GM12878 (cell line): ENCODE measurements around the gene PERM1. TPM values are rescaled to one million over a fixed set of nuclear protein-coding genes. Genes with fewer than 3 reads are reported as not detected.

Experiments
- ATAC-seq: fragments of 200-7000 bp; cut with Tn5 transposase; 3 replicates; pipeline ENCODE4 v1.9.1; 2020; ENCODE audit warnings: mild to moderate bottlenecking, moderate library complexity
- BruUV-seq: library from RNA; stranded (reverse); fragments of 400-500 nt; replicated peaks from 2 replicates; lab custom pipeline; 2021; lab: Mats Ljungman, UMichigan
- CTCF ChIA-PET: fragments of 300-600 bp; sonication (Branson Sonifier 250); formaldehyde crosslinking; extraction: SDS; loops from one replicate; lab custom pipeline; 2021; ENCODE audit warnings: inconsistent platforms; lab: Yijun Ruan, JAX
- POLR2A ChIA-PET: fragments of 350-600 bp; formaldehyde crosslinking; extraction: SDS; loops from one replicate; lab custom pipeline; 2021; ENCODE audit warnings: inconsistent platforms; lab: Charles Lee
- RAD21 ChIA-PET: fragments of 300-600 bp; sonication (Branson Sonifier 250); formaldehyde crosslinking; loops from one replicate; lab custom pipeline; 2023; ENCODE audit warnings: antibody characterized with exemption; ENCODE audit not compliant: unreplicated experiment; lab: Charles Lee
- SMC1A ChIA-PET: fragments of 300-600 bp; sonication (Branson Sonifier 250); formaldehyde crosslinking; loops from one replicate; lab custom pipeline; 2023; ENCODE audit not compliant: unreplicated experiment, uncharacterized antibody; lab: Charles Lee
- DNase-seq: peaks from one replicate; pipeline ENCODE4 v3.0.0-alpha.2; 2011; ENCODE audit warnings: low read depth, low spot score
- FAIRE-seq: peaks from 3 replicates; lab custom pipeline; 2011; peaks lifted over from hg19 to GRCh38; lab: Jason Lieb, UNC
- H2AFZ ChIP-seq: 2 replicates; pipeline ENCODE4 v1.6.0; 2011; ENCODE audit warnings: low read depth, low read length, control low read depth; ENCODE audit not compliant: control insufficient read depth
- H3K27ac ChIP-seq: 2 replicates; pipeline ENCODE4 v1.5.1; 2011; ENCODE audit warnings: control low read depth; ENCODE audit not compliant: control insufficient read depth, insufficient read depth
- H3K27me3 ChIP-seq, 2 experiments: replicated peaks in 1 of 2; 2 replicates each; pipeline versions ENCODE4 v1.6.0 to v1.6.1; 2011; ENCODE audit warnings: low read length in 1 of 2; ENCODE audit not compliant: control insufficient read depth in 2 of 2, insufficient read depth in 2 of 2
- H3K36me3 ChIP-seq, 2 experiments: 2 replicates each; pipeline ENCODE4 v1.5.1; 2011; ENCODE audit warnings: low read length in 1 of 2; ENCODE audit not compliant: control insufficient read depth in 2 of 2, insufficient read depth in 2 of 2
- H3K4me1 ChIP-seq: 2 replicates; pipeline ENCODE4 v1.6.1; 2011; ENCODE audit warnings: mild to moderate bottlenecking, low read length, moderate library complexity, mixed read lengths; ENCODE audit not compliant: control insufficient read depth, insufficient read depth
- H3K4me2 ChIP-seq: 2 replicates; pipeline ENCODE4 v1.6.0; 2011; ENCODE audit warnings: control low read depth; ENCODE audit not compliant: control insufficient read depth, insufficient read depth
- H3K4me3 ChIP-seq: fragments of 200-600 bp; sonication (generic); 2 replicates; pipeline ENCODE4 v1.5.1; 2016
- H3K79me2 ChIP-seq: 2 replicates; pipeline ENCODE4 v1.6.0; 2011; ENCODE audit warnings: low read length; ENCODE audit not compliant: control insufficient read depth, insufficient read depth
- H3K9ac ChIP-seq: 2 replicates; pipeline ENCODE4 v1.8.0; 2011; ENCODE audit warnings: low read length, control low read depth, mixed read lengths; ENCODE audit not compliant: control insufficient read depth, insufficient read depth
- H3K9me3 ChIP-seq: replicated peaks from 3 replicates; pipeline ENCODE4 v1.5.1; 2011; ENCODE audit warnings: mild to moderate bottlenecking, low read length; ENCODE audit not compliant: control insufficient read depth, insufficient read depth
- H4K20me1 ChIP-seq: 2 replicates; pipeline ENCODE4 v1.6.0; 2011; ENCODE audit not compliant: control insufficient read depth, insufficient read depth
- DPF2 ChIP-seq: fragments of 450-650 bp; IDR thresholded peaks from 2 replicates; pipeline ENCODE4 v1.6.1; 2017; ENCODE audit warnings: mild to moderate bottlenecking
- EGR1 ChIP-seq, 2 experiments: IDR thresholded peaks; 1 replicate in 1 of 2; 2 replicates in 1 of 2; pipeline ENCODE4 v1.6.1; 2011 to 2012; ENCODE audit warnings: low read depth in 2 of 2, low read length in 2 of 2, borderline replicate concordance in 1 of 2, mild to moderate bottlenecking in 1 of 2, moderate library complexity in 1 of 2
- ESRRA ChIP-seq: IDR thresholded peaks from 2 replicates; pipeline ENCODE4 v1.6.1; 2012; ENCODE audit warnings: mild to moderate bottlenecking, low read length, improper control_type of control experiment
- IRF3 ChIP-seq: fragments of 450-650 bp; IDR thresholded peaks from 2 replicates; pipeline ENCODE4 v1.6.1; 2014; ENCODE audit warnings: mild to moderate bottlenecking
- JUNB ChIP-seq: IDR thresholded peaks from 2 replicates; pipeline ENCODE4 v1.6.1; 2016; ENCODE audit warnings: antibody characterized with exemption, mild to moderate bottlenecking
- MXI1 ChIP-seq: fragments of 150-350 bp; IDR thresholded peaks from 2 replicates; pipeline ENCODE4 v1.6.1; 2011; ENCODE audit warnings: low read depth, mild to moderate bottlenecking, inconsistent platforms, low read length, improper control_type of control experiment
- NBN ChIP-seq: fragments of 450-650 bp; IDR thresholded peaks from 2 replicates; pipeline ENCODE4 v1.6.1; 2016
- NFYB ChIP-seq: IDR thresholded peaks from 2 replicates; pipeline ENCODE4 v1.6.1; 2011; ENCODE audit warnings: low read depth, mild to moderate bottlenecking, low read length, improper control_type of control experiment, moderate library complexity; ENCODE audit not compliant: insufficient read depth
- NR2C1 ChIP-seq: fragments of 450-650 bp; IDR thresholded peaks from 2 replicates; pipeline ENCODE4 v1.6.1; 2017; ENCODE audit warnings: antibody characterized with exemption, mild to moderate bottlenecking, moderate library complexity
- RB1 ChIP-seq: fragments of 450-650 bp; formaldehyde crosslinking; IDR thresholded peaks from 2 replicates; pipeline ENCODE4 v1.6.1; 2017; ENCODE audit warnings: mild to moderate bottlenecking, borderline replicate concordance
- STAT3 ChIP-seq: IDR thresholded peaks from 2 replicates; pipeline ENCODE4 v1.6.1; 2011; ENCODE audit warnings: low read depth, low read length, improper control_type of control experiment
- WGBS: methylation state at CpG from one replicate; pipeline ENCODE4 v1.1.6; 2016; ENCODE audit warnings: low lambda C conversion rate; ENCODE audit not compliant: insufficient replicate concordance, insufficient coverage; ENCODE audit errors: missing lambda C conversion rate; 5-methylcytosine and 5-hydroxymethylcytosine counted together
- in situ Hi-C: fragments of 300-500 bp; cut with MboI; formaldehyde crosslinking; loops from 9 replicates; pipeline ENCODE4 v1.14.3; 2018; ENCODE audit warnings: mixed read lengths
- intact Hi-C: fragments of 100-400 bp; cut with micrococcal nuclease; formaldehyde crosslinking; loops from one replicate; pipeline ENCODE4 v1.14.2; 2022; ENCODE audit not compliant: unreplicated experiment
- polyA plus RNA-seq, 11 experiments: library from polyadenylated mRNA; depleted of rRNA in 4 of 11; unstranded in 6 of 11; stranded (reverse) in 5 of 11; fragments of >200 nt; fragmentation: Nextera tagmentation in 4 of 11; fragmentation: Illumina TruSeq in 1 of 11; extraction: Ambion mirVana in 4 of 11; extraction: Trizol in 1 of 11; gene quantifications; 1 replicate in 1 of 11; 2 replicates in 10 of 11; pipeline versions ENCODE4 v1.2.1 to v1.2.3, GENCODE V29; 2011 to 2016; ENCODE audit warnings: inconsistent platforms in 2 of 11, missing spikeins in 2 of 11, low read depth in 1 of 11
- total RNA-seq, 4 experiments: library from RNA; depleted of rRNA in 3 of 4; stranded (reverse); fragments of >200 nt in 3 of 4; fragmentation: Illumina TruSeq in 1 of 4; extraction: Trizol in 1 of 4; gene quantifications; 2 replicates each; pipeline versions ENCODE4 v1.2.1 to v1.2.3, GENCODE V29; 2013 to 2021
- TF ChIP-seq, protein P1 (sequence below): IDR thresholded peaks from 2 replicates; pipeline ENCODE4 v1.6.1; 2011; ENCODE audit warnings: low read depth, mild to moderate bottlenecking, low read length, moderate library complexity, borderline replicate concordance; ENCODE audit errors: extremely low read depth
- TF ChIP-seq, protein P2 (sequence below): fragments of 150-350 bp; IDR thresholded peaks from 2 replicates; pipeline ENCODE4 v1.6.1; 2016; ENCODE audit warnings: low read depth, low read length
- TF ChIP-seq, protein P3 (sequence below): IDR thresholded peaks from 2 replicates; pipeline ENCODE4 v1.6.1; 2012; ENCODE audit warnings: low read depth, low read length, improper control_type of control experiment

Gene PERM1
- total and polyA plus RNA-seq, 10 of the 15 experiments (the other 5 are each of a cell fraction or from before 2014, with no cell fraction given): not detected

GRCh38 chr1:972726-973458, 9.0 kb downstream of the PERM1 start:
- POLR2A ChIA-PET: no interaction called here
- SMC1A ChIA-PET: no interaction called here
- intact Hi-C loops (no loop called here), in situ Hi-C loops (no loop called here)
- no peak overlapping the region for H2AFZ ChIP-seq
- H3K9me3 ChIP-seq: no peaks in the 10 kb centered on the region
- FAIRE-seq (no peak), ATAC-seq (no peak), DNase-seq (no peak)
- no peaks in the 10 kb centered on the region for H4K20me1 ChIP-seq
- no TSS peak for BruUV-seq
- no peak overlapping the region for H3K9ac ChIP-seq
- H3K27ac ChIP-seq: no peak overlapping the region
- H3K27me3 ChIP-seq: no peaks in the 10 kb centered on the region
- CTCF ChIA-PET: interaction anchor here (1.3 kb wide), 1 partner anchor 91 kb away, joined by 3 read pairs; no protein-coding TSS in a partner anchor
- WGBS: 69% methylated on average over 22 of the region's 28 CpGs
- H3K4me2 ChIP-seq: no peak overlapping the region
- no peaks in the 10 kb centered on the region for H3K4me1 ChIP-seq
- H3K4me3 ChIP-seq: no peak overlapping the region
- H3K79me2 ChIP-seq: no peaks in the 10 kb centered on the region
- RAD21 ChIA-PET: no interaction called here
- no peaks in the 10 kb centered on the region for H3K36me3 ChIP-seq
- TF ChIP-seq, protein P1, sequence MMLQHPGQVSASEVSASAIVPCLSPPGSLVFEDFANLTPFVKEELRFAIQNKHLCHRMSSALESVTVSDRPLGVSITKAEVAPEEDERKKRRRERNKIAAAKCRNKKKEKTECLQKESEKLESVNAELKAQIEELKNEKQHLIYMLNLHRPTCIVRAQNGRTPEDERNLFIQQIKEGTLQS: no peak
- TF ChIP-seq, protein P2, sequence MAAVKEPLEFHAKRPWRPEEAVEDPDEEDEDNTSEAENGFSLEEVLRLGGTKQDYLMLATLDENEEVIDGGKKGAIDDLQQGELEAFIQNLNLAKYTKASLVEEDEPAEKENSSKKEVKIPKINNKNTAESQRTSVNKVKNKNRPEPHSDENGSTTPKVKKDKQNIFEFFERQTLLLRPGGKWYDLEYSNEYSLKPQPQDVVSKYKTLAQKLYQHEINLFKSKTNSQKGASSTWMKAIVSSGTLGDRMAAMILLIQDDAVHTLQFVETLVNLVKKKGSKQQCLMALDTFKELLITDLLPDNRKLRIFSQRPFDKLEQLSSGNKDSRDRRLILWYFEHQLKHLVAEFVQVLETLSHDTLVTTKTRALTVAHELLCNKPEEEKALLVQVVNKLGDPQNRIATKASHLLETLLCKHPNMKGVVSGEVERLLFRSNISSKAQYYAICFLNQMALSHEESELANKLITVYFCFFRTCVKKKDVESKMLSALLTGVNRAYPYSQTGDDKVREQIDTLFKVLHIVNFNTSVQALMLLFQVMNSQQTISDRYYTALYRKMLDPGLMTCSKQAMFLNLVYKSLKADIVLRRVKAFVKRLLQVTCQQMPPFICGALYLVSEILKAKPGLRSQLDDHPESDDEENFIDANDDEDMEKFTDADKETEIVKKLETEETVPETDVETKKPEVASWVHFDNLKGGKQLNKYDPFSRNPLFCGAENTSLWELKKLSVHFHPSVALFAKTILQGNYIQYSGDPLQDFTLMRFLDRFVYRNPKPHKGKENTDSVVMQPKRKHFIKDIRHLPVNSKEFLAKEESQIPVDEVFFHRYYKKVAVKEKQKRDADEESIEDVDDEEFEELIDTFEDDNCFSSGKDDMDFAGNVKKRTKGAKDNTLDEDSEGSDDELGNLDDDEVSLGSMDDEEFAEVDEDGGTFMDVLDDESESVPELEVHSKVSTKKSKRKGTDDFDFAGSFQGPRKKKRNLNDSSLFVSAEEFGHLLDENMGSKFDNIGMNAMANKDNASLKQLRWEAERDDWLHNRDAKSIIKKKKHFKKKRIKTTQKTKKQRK: no peak
- TF ChIP-seq IRF3 (no peak), NR2C1 (no peak), DPF2 (no peak), NFYB (no peak), MXI1 (no peak), NBN (no peak), JUNB (no peak), RB1 (no peak), STAT3 (no peak), EGR1 (IDR thresholded peaks at IDR 0.05; ENCODE audit: borderline replicate concordance in 1 of 2, low read depth in 2 of 2, low read length in 2 of 2) (no peak), ESRRA (no peak)
- TF ChIP-seq, protein P3, sequence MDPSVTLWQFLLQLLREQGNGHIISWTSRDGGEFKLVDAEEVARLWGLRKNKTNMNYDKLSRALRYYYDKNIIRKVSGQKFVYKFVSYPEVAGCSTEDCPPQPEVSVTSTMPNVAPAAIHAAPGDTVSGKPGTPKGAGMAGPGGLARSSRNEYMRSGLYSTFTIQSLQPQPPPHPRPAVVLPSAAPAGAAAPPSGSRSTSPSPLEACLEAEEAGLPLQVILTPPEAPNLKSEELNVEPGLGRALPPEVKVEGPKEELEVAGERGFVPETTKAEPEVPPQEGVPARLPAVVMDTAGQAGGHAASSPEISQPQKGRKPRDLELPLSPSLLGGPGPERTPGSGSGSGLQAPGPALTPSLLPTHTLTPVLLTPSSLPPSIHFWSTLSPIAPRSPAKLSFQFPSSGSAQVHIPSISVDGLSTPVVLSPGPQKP: no peak
